AG09319 (cell line): ENCODE data around the gene PLXDC2.
"Not testable (repeated sequence)": the region's sequence is repeated elsewhere in the genome, so short reads cannot be mapped to it uniquely, and the experiment has no call there.

ENCODE experiments used
- DNase-seq: peaks from one replicate; pipeline ENCODE4 v3.0.0-alpha.2; 2010; ENCODE audit warnings: low read depth; ENCODE audit errors: extremely low read depth
- CTCF ChIP-seq: IDR thresholded peaks from 2 replicates; pipeline ENCODE4 v1.5.1; 2011; ENCODE audit warnings: low read depth, mild to moderate bottlenecking, inconsistent platforms, low read length, moderate library complexity

PLXDC2 gene

GRCh38 chr10:19999431-19999830 lies 183.2 kb downstream of the PLXDC2 start:
- DNase-seq: no peak

GRCh38 chr10:20002026-20002425 lies 185.8 kb downstream of the PLXDC2 start:
- not testable (repeated sequence) for DNase-seq

More at GRCh38 chr10:19999431-19999830, 183.2 kb downstream of the PLXDC2 start:
- TF ChIP-seq CTCF: no peak

GRCh38 chr10:20002657-20003056 lies 186.4 kb downstream of the PLXDC2 start:
- DNase-seq: no peak
- TF ChIP-seq CTCF: no peak

- no peak for DNase-seq
Measured at GRCh38 chr10:20004087-20004523, 187.9 kb downstream of the PLXDC2 start.

GRCh38 chr10:20005638-20006037 lies 189.4 kb downstream of the PLXDC2 start:
- no peak for DNase-seq
- TF ChIP-seq CTCF: no peak

More at GRCh38 chr10:20004087-20004523, 187.9 kb downstream of the PLXDC2 start:
- TF ChIP-seq CTCF: no peak

GRCh38 chr10:20006169-20006870 lies 190.1 kb downstream of the PLXDC2 start:
- no peak for DNase-seq
- TF ChIP-seq CTCF: no peak

- DNase-seq: no peak
- TF ChIP-seq CTCF: no peak
Measured at GRCh38 chr10:20007426-20007825, 191.2 kb downstream of the PLXDC2 start.
